HG02973 (cell line): ENCODE data around the gene FHIT.

ENCODE experiments used
- ATAC-seq: cut with Tn5 transposase; IDR thresholded peaks from one replicate; pipeline ENCODE4 v1.9.1; 2021; ENCODE audit warnings: moderate library complexity; ENCODE audit not compliant: unreplicated experiment

Gene FHIT

GRCh38 chr3:61251174-61251972 lies at the start of gene FHIT:
FHIT (minus strand) TSS chr3:61251452.
- peak; percentile 90 for ATAC-seq

- no peak for ATAC-seq
Observed at GRCh38 chr3:61300786-61301185, 49.5 kb upstream of the FHIT start.

- no peak for ATAC-seq
Observed at GRCh38 chr3:61300006-61300380, 48.7 kb upstream of the FHIT start.

- no peak for ATAC-seq
Observed at GRCh38 chr3:61299343-61300005, 48.2 kb upstream of the FHIT start.

- no peak for ATAC-seq
Observed at GRCh38 chr3:61297821-61298220, 46.6 kb upstream of the FHIT start.

GRCh38 chr3:61288446-61288845 lies 37.2 kb upstream of the FHIT start:
- no peak for ATAC-seq

GRCh38 chr3:61283876-61284275 lies 32.6 kb upstream of the FHIT start:
- no peak for ATAC-seq

- no peak for ATAC-seq
Observed at GRCh38 chr3:61278713-61279112, 27.5 kb upstream of the FHIT start.

- ATAC-seq, result no peak
Observed at GRCh38 chr3:61277411-61277810, 26.2 kb upstream of the FHIT start.

- ATAC-seq, result no peak
Observed at GRCh38 chr3:61269435-61269834, 18.2 kb upstream of the FHIT start.

- no peak for ATAC-seq
Observed at GRCh38 chr3:61268644-61269043, 17.4 kb upstream of the FHIT start.

- no peak for ATAC-seq
Observed at GRCh38 chr3:61264281-61264680, 13.0 kb upstream of the FHIT start.

- ATAC-seq, result no peak
Observed at GRCh38 chr3:61257148-61257547, 5.9 kb upstream of the FHIT start.

- ATAC-seq, result no peak
Observed at GRCh38 chr3:61253756-61254155, 2.5 kb upstream of the FHIT start.

GRCh38 chr3:61252836-61253235 lies 1.6 kb upstream of the FHIT start:
- ATAC-seq, result no peak

- ATAC-seq, result no peak
Observed at GRCh38 chr3:61250784-61251173, 473 bp downstream of the FHIT start.

- no peak for ATAC-seq
Observed at GRCh38 chr3:61248496-61248895, 2.8 kb downstream of the FHIT start.

- ATAC-seq, result no peak
Observed at GRCh38 chr3:61247191-61247590, 4.1 kb downstream of the FHIT start.

GRCh38 chr3:61239871-61240270 lies 11.4 kb downstream of the FHIT start:
- ATAC-seq, result no peak

GRCh38 chr3:61237858-61238257 lies 13.4 kb downstream of the FHIT start:
- peak; percentile 27 for ATAC-seq

GRCh38 chr3:61236556-61236955 lies 14.7 kb downstream of the FHIT start:
- peak; percentile 86 for ATAC-seq

- ATAC-seq, result peak; percentile 31
Observed at GRCh38 chr3:61233746-61234145, 17.5 kb downstream of the FHIT start.

- ATAC-seq, result no peak
Observed at GRCh38 chr3:61231693-61232092, 19.6 kb downstream of the FHIT start.
